ENCODE results near the gene SLC27A4.

DNA sequence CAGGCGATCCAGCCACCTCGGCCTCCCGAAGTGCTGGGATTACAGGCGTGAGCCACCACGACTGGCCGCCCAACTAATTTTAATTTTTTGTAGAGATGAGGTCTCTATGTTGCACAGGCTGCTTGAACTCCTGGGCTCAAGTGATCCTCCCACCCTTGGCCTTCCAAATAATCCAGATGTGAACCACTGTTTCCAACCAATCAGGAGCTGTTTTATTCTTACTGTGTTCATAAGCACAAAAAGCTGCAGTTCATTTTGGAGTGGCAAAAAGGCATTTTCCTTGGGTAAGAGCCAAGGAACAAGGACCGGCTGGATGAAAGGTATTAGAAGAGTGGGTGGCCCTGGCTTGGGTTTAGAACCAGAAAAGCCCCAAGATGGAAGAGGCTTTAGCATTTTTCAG lies 5.2 kb upstream of the SLC27A4 start:
- TF ChIP-seq, protein P1, sequence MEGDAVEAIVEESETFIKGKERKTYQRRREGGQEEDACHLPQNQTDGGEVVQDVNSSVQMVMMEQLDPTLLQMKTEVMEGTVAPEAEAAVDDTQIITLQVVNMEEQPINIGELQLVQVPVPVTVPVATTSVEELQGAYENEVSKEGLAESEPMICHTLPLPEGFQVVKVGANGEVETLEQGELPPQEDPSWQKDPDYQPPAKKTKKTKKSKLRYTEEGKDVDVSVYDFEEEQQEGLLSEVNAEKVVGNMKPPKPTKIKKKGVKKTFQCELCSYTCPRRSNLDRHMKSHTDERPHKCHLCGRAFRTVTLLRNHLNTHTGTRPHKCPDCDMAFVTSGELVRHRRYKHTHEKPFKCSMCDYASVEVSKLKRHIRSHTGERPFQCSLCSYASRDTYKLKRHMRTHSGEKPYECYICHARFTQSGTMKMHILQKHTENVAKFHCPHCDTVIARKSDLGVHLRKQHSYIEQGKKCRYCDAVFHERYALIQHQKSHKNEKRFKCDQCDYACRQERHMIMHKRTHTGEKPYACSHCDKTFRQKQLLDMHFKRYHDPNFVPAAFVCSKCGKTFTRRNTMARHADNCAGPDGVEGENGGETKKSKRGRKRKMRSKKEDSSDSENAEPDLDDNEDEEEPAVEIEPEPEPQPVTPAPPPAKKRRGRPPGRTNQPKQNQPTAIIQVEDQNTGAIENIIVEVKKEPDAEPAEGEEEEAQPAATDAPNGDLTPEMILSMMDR (IDR thresholded peaks at IDR 0.05): no peak
- TF ChIP-seq POLR2AphosphoS5 (IDR thresholded peaks at IDR 0.05) (no peak), EP300 (IDR thresholded peaks at IDR 0.05) (no peak), POLR2A (IDR thresholded peaks at IDR 0.05) (no peak)
